Peyer's patch (tissue), 4 donors: Measurements from ENCODE around the gene FBXW9. TPM values are rescaled to one million over a fixed set of nuclear protein-coding genes. Genes with fewer than 3 reads are reported as not detected.

Experiments used
- DNase-seq, 3 donors: peaks; one replicate each; pipeline ENCODE4 v3.0.0-alpha.2; 2017 to 2019
- H3K27ac ChIP-seq, 4 donors: fragments of 200-600 bp; sonication (generic); one replicate each; pipeline ENCODE4 v1.5.1; 2016 to 2019
- H3K27me3 ChIP-seq, 2 donors: fragments of 200-600 bp; sonication (generic); one replicate each; pipeline ENCODE4 v1.5.1; 2019
- H3K36me3 ChIP-seq, 3 donors: fragments of 200-600 bp; sonication (generic); one replicate each; pipeline ENCODE4 v1.5.1; 2016 to 2019
- H3K4me1 ChIP-seq, 4 donors: fragments of 200-600 bp; sonication (generic); one replicate each; pipeline ENCODE4 v1.5.1; 2016 to 2019
- H3K4me3 ChIP-seq, 4 donors: fragments of 200-600 bp; sonication (generic); 1 replicate in 3 of 4; 2 replicates in 1 of 4; pipeline ENCODE4 v1.5.1; 2016 to 2019; ENCODE audit warnings: mild to moderate bottlenecking in 1 of 4
- H3K9me3 ChIP-seq, 4 donors: fragments of 200-600 bp; sonication (generic); one replicate each; pipeline ENCODE4 v1.5.1; 2016 to 2019; ENCODE audit warnings: mild to moderate bottlenecking in 1 of 4
- CTCF ChIP-seq, 6 experiments: fragments of 450-650 bp in 4 of 6; fragments of 200-600 bp in 2 of 6; sonication (generic) in 1 of 6; IDR thresholded peaks; one replicate each; pipeline ENCODE4 v1.5.1; 2017 to 2019; ENCODE audit warnings: antibody characterized with exemption in 6 of 6, mild to moderate bottlenecking in 3 of 6, moderate library complexity in 1 of 6
- POLR2A ChIP-seq, 2 donors: fragments of 450-650 bp; IDR thresholded peaks; one replicate each; pipeline ENCODE4 v1.5.1; 2017; ENCODE audit warnings: antibody characterized with exemption in 2 of 2, mild to moderate bottlenecking in 2 of 2, moderate library complexity in 2 of 2
- total RNA-seq, 4 donors: library from RNA; depleted of rRNA; stranded (reverse); fragments of >200 nt; gene quantifications; one replicate each; pipeline ENCODE4 v1.1.0, GENCODE V29; 2016

The FBXW9 gene
- total RNA-seq, 4 donors from 2014 or later: 6.3 to 9.9 (median 7.0) TPM; not detected in 1

- Histone ChIP-seq H3K27ac (no peak overlapping the region), H3K4me3 (no peak overlapping the region), H3K9me3 (no peaks in the 10 kb centered on the region), H3K4me1 (peaks cover 0 to 14% (median 0%) of the 10 kb centered on the region in 4 donors), H3K27me3 (no peaks in the 10 kb centered on the region), H3K36me3 (peaks cover 0 to 74% (median 2%) of the 10 kb centered on the region in 3 donors)
- TF ChIP-seq CTCF (IDR thresholded peaks at IDR 0.05) (no peak), POLR2A (IDR thresholded peaks at IDR 0.05) (no peak)
- no peak for DNase-seq
Measured at GRCh38 chr19:12675940-12676339, 20.5 kb downstream of the FBXW9 start.

GRCh38 chr19:12675399-12675798 lies 21.0 kb downstream of the FBXW9 start:
- peaks cover 0 to 74% (median 2%) of the 10 kb centered on the region in 3 donors for H3K36me3 ChIP-seq

GRCh38 chr19:12672744-12673143 lies 23.7 kb downstream of the FBXW9 start:
- Histone ChIP-seq H3K36me3 (peaks cover 0 to 50% (median 0%) of the 10 kb centered on the region in 3 donors), H3K4me1 (peaks cover 0 to 24% (median 12%) of the 10 kb centered on the region in 4 donors), H3K27ac (no peak overlapping the region), H3K4me3 (no peak overlapping the region), H3K27me3 (no peaks in the 10 kb centered on the region), H3K9me3 (no peaks in the 10 kb centered on the region)
- TF ChIP-seq POLR2A (IDR thresholded peaks at IDR 0.05) (no peak), CTCF (IDR thresholded peaks at IDR 0.05) (no peak)
- DNase-seq: peak in 1 of 3 donors; percentile 45

More at GRCh38 chr19:12675399-12675798, 21.0 kb downstream of the FBXW9 start:
- Histone ChIP-seq H3K4me3 (no peak overlapping the region), H3K4me1 (peaks cover 0 to 14% (median 1%) of the 10 kb centered on the region in 4 donors), H3K27me3 (no peaks in the 10 kb centered on the region), H3K27ac (no peak overlapping the region), H3K9me3 (no peaks in the 10 kb centered on the region)
- TF ChIP-seq CTCF (IDR thresholded peaks at IDR 0.05): no peak
- TF ChIP-seq POLR2A (IDR thresholded peaks at IDR 0.05): no peak
- DNase-seq: no peak

- TF ChIP-seq POLR2A (IDR thresholded peaks at IDR 0.05): no peak
- no peak for TF ChIP-seq CTCF (IDR thresholded peaks at IDR 0.05)
- Histone ChIP-seq H3K4me1 (peaks cover 0 to 42% (median 19%) of the 10 kb centered on the region in 4 donors), H3K27me3 (no peaks in the 10 kb centered on the region), H3K27ac (peak overlapping the region; percentile 84 to 93 (median 89)), H3K4me3 (peak overlapping the region; percentile 83 to 98 (median 86)), H3K36me3 (peaks cover 0 to 28% (median 0%) of the 10 kb centered on the region in 3 donors), H3K9me3 (no peaks in the 10 kb centered on the region)
- DNase-seq: no peak
Measured at GRCh38 chr19:12670159-12670928, 26.1 kb downstream of the FBXW9 start.

GRCh38 chr19:12669270-12670158 lies 26.9 kb downstream of the FBXW9 start:
- TF ChIP-seq POLR2A (IDR thresholded peaks at IDR 0.05) (peak; percentile 3 to 29), CTCF (IDR thresholded peaks at IDR 0.05) (no peak)
- DNase-seq: peak; percentile 78 to 89 (median 84)
- H3K27ac ChIP-seq: peak overlapping the region; percentile 84 to 93 (median 89)
- H3K4me3 ChIP-seq: peak overlapping the region; percentile 83 to 98 (median 86)
- H3K27me3 ChIP-seq: no peaks in the 10 kb centered on the region
- peaks cover 0 to 42% (median 22%) of the 10 kb centered on the region in 4 donors for H3K4me1 ChIP-seq
- peaks cover 0 to 25% (median 0%) of the 10 kb centered on the region in 3 donors for H3K36me3 ChIP-seq
- no peaks in the 10 kb centered on the region for H3K9me3 ChIP-seq
